ENCODE results near the gene EFCAB8.

The EFCAB8 gene

GRCh38 chr20:32811886-32812285 is 46.8 kb upstream of the EFCAB8 start:
- DNase-seq: no peak
- Histone ChIP-seq H4K8ac (ENCODE audit: low read length) (no peak overlapping the region), H3K9me3 (ENCODE audit: control insufficient read depth, low read length) (no peaks in the 10 kb centered on the region), H3K79me1 (replicated peaks; ENCODE audit: low read length, poor library complexity, severe bottlenecking) (no peaks in the 10 kb centered on the region), H2BK12ac (ENCODE audit: low read length in 2 of 2) (no peak overlapping the region), H3K4me3 (ENCODE audit: insufficient read depth in 1 of 2, low read depth in 1 of 2, low read length in 2 of 2) (no peak overlapping the region), H2BK15ac (ENCODE audit: low read depth, poor library complexity, severe bottlenecking) (no peak overlapping the region), H3K18ac (ENCODE audit: low read depth in 1 of 2, low read length in 2 of 2) (no peak overlapping the region), H3K9ac (ENCODE audit: low read length) (no peak overlapping the region), H3K4me1 (ENCODE audit: control insufficient read depth, insufficient read depth, low read depth, low read length) (no peaks in the 10 kb centered on the region), H3K27me3 (ENCODE audit: control insufficient read depth in 1 of 2, insufficient read depth in 1 of 2, low read length in 2 of 2) (no peaks in the 10 kb centered on the region), H3K14ac (ENCODE audit: low read length in 2 of 2) (no peak overlapping the region), H4K91ac (ENCODE audit: low read length) (no peak overlapping the region), H2AFZ (ENCODE audit: low read depth, low read length) (no peak overlapping the region), H2BK5ac (ENCODE audit: low read depth, low read length, poor library complexity, severe bottlenecking) (no peak overlapping the region), H3K23ac (ENCODE audit: low read length in 2 of 2) (no peak overlapping the region), H3K36me3 (ENCODE audit: control insufficient read depth in 1 of 2, insufficient read depth in 2 of 2, low read depth in 1 of 2, low read length in 2 of 2) (peaks cover 11 to 31% of the 10 kb centered on the region in 2 experiments), H3K27ac (ENCODE audit: low read length, poor library complexity, severe bottlenecking) (no peak overlapping the region), H3K4me2 (ENCODE audit: low read length, poor library complexity, severe bottlenecking) (no peak overlapping the region), H2AK5ac (ENCODE audit: low read length, severe bottlenecking) (no peak overlapping the region), H2BK120ac (ENCODE audit: low read depth, low read length) (no peak overlapping the region), H3K4ac (ENCODE audit: low read depth in 1 of 2, low read length in 2 of 2) (no peak overlapping the region)
- 88% methylated on average over 6 of the region's 6 CpGs for WGBS

GRCh38 chr20:32819992-32820697 is 38.6 kb upstream of the EFCAB8 start:
- peak overlapping the region in 1 of 2 experiments; percentile 91 for H3K14ac ChIP-seq (ENCODE audit: low read length in 2 of 2)

GRCh38 chr20:32820698-32821377 is 37.9 kb upstream of the EFCAB8 start:
- Histone ChIP-seq H3K18ac (ENCODE audit: low read depth in 1 of 2, low read length in 2 of 2) (peak overlapping the region in 1 of 2 experiments; percentile 100), H2AFZ (ENCODE audit: low read depth, low read length) (no peak overlapping the region), H2BK12ac (ENCODE audit: low read length in 2 of 2) (no peak overlapping the region), H3K27ac (ENCODE audit: low read length, poor library complexity, severe bottlenecking) (no peak overlapping the region), H3K23ac (ENCODE audit: low read length in 2 of 2) (peak overlapping the region in 1 of 2 experiments; percentile 66), H3K36me3 (ENCODE audit: control insufficient read depth in 1 of 2, insufficient read depth in 2 of 2, low read depth in 1 of 2, low read length in 2 of 2) (peaks cover 0 to under 1% of the 10 kb centered on the region in 2 experiments), H3K4me2 (ENCODE audit: low read length, poor library complexity, severe bottlenecking) (peak overlapping the region; percentile 84), H2BK5ac (ENCODE audit: low read depth, low read length, poor library complexity, severe bottlenecking) (no peak overlapping the region), H2AK5ac (ENCODE audit: low read length, severe bottlenecking) (peak overlapping the region; percentile 64), H3K9ac (ENCODE audit: low read length) (peak overlapping the region; percentile 96), H4K8ac (ENCODE audit: low read length) (peak overlapping the region; percentile 4), H3K4me1 (ENCODE audit: control insufficient read depth, insufficient read depth, low read depth, low read length) (peaks cover 16% of the 10 kb centered on the region), H2BK120ac (ENCODE audit: low read depth, low read length) (no peak overlapping the region), H3K4me3 (ENCODE audit: insufficient read depth in 1 of 2, low read depth in 1 of 2, low read length in 2 of 2) (peak overlapping the region; percentile 99), H3K79me1 (replicated peaks; ENCODE audit: low read length, poor library complexity, severe bottlenecking) (no peaks in the 10 kb centered on the region), H3K4ac (ENCODE audit: low read depth in 1 of 2, low read length in 2 of 2) (no peak overlapping the region), H3K9me3 (ENCODE audit: control insufficient read depth, low read length) (no peaks in the 10 kb centered on the region), H4K91ac (ENCODE audit: low read length) (no peak overlapping the region), H3K27me3 (ENCODE audit: control insufficient read depth in 1 of 2, insufficient read depth in 1 of 2, low read length in 2 of 2) (no peaks in the 10 kb centered on the region), H2BK15ac (ENCODE audit: low read depth, poor library complexity, severe bottlenecking) (no peak overlapping the region), H3K14ac (ENCODE audit: low read length in 2 of 2) (no peak overlapping the region)
- 86% methylated on average over 22 of the region's 25 CpGs for WGBS
- no peak for DNase-seq

More at GRCh38 chr20:32819992-32820697, 38.6 kb upstream of the EFCAB8 start:
- peak overlapping the region; percentile 96 for H3K9ac ChIP-seq (ENCODE audit: low read length)
- no peak overlapping the region for H2AK5ac ChIP-seq (ENCODE audit: low read length, severe bottlenecking)
- peak overlapping the region; percentile 98 for H2BK15ac ChIP-seq (ENCODE audit: low read depth, poor library complexity, severe bottlenecking)
- H2BK5ac ChIP-seq (ENCODE audit: low read depth, low read length, poor library complexity, severe bottlenecking): peak overlapping the region; percentile 68
- peak overlapping the region; percentile 84 for H3K4me2 ChIP-seq (ENCODE audit: low read length, poor library complexity, severe bottlenecking)
- peak overlapping the region; percentile 88 for H2AFZ ChIP-seq (ENCODE audit: low read depth, low read length)
- H3K79me1 ChIP-seq (replicated peaks; ENCODE audit: low read length, poor library complexity, severe bottlenecking): no peaks in the 10 kb centered on the region
- H3K36me3 ChIP-seq (ENCODE audit: control insufficient read depth in 1 of 2, insufficient read depth in 2 of 2, low read depth in 1 of 2, low read length in 2 of 2): no peaks in the 10 kb centered on the region
- H3K9me3 ChIP-seq (ENCODE audit: control insufficient read depth, low read length): no peaks in the 10 kb centered on the region
- H3K27me3 ChIP-seq (ENCODE audit: control insufficient read depth in 1 of 2, insufficient read depth in 1 of 2, low read length in 2 of 2): no peaks in the 10 kb centered on the region
- H4K8ac ChIP-seq (ENCODE audit: low read length): peak overlapping the region; percentile 95
- H3K18ac ChIP-seq (ENCODE audit: low read depth in 1 of 2, low read length in 2 of 2): peak overlapping the region; percentile 95 to 100
- 1% methylated on average over 43 of the region's 58 CpGs for WGBS
- peak overlapping the region; percentile 29 to 93 for H3K4ac ChIP-seq (ENCODE audit: low read depth in 1 of 2, low read length in 2 of 2)
- peaks cover 16% of the 10 kb centered on the region for H3K4me1 ChIP-seq (ENCODE audit: control insufficient read depth, insufficient read depth, low read depth, low read length)
- H3K4me3 ChIP-seq (ENCODE audit: insufficient read depth in 1 of 2, low read depth in 1 of 2, low read length in 2 of 2): peak overlapping the region; percentile 99
- H3K27ac ChIP-seq (ENCODE audit: low read length, poor library complexity, severe bottlenecking): peak overlapping the region; percentile 55
- peak; percentile 62 for DNase-seq
- H4K91ac ChIP-seq (ENCODE audit: low read length): peak overlapping the region; percentile 96
- H3K23ac ChIP-seq (ENCODE audit: low read length in 2 of 2): no peak overlapping the region
- peak overlapping the region; percentile 64 for H2BK120ac ChIP-seq (ENCODE audit: low read depth, low read length)
- H2BK12ac ChIP-seq (ENCODE audit: low read length in 2 of 2): peak overlapping the region in 1 of 2 experiments; percentile 50

- 87% methylated on average over 4 of the region's 5 CpGs for WGBS
- Histone ChIP-seq H2AFZ (ENCODE audit: low read depth, low read length) (no peak overlapping the region), H3K4ac (ENCODE audit: low read depth in 1 of 2, low read length in 2 of 2) (no peak overlapping the region), H3K36me3 (ENCODE audit: control insufficient read depth in 1 of 2, insufficient read depth in 2 of 2, low read depth in 1 of 2, low read length in 2 of 2) (peaks cover 8 to 11% of the 10 kb centered on the region in 2 experiments), H2BK15ac (ENCODE audit: low read depth, poor library complexity, severe bottlenecking) (no peak overlapping the region), H2BK120ac (ENCODE audit: low read depth, low read length) (no peak overlapping the region), H3K27me3 (ENCODE audit: control insufficient read depth in 1 of 2, insufficient read depth in 1 of 2, low read length in 2 of 2) (no peaks in the 10 kb centered on the region), H3K4me1 (ENCODE audit: control insufficient read depth, insufficient read depth, low read depth, low read length) (peaks cover 16% of the 10 kb centered on the region), H3K14ac (ENCODE audit: low read length in 2 of 2) (no peak overlapping the region), H3K27ac (ENCODE audit: low read length, poor library complexity, severe bottlenecking) (no peak overlapping the region), H4K8ac (ENCODE audit: low read length) (no peak overlapping the region), H3K4me2 (ENCODE audit: low read length, poor library complexity, severe bottlenecking) (no peak overlapping the region), H4K91ac (ENCODE audit: low read length) (no peak overlapping the region), H3K4me3 (ENCODE audit: insufficient read depth in 1 of 2, low read depth in 1 of 2, low read length in 2 of 2) (peak overlapping the region in 1 of 2 experiments; percentile 27), H3K9ac (ENCODE audit: low read length) (peak overlapping the region; percentile 55), H2BK5ac (ENCODE audit: low read depth, low read length, poor library complexity, severe bottlenecking) (no peak overlapping the region), H3K79me1 (replicated peaks; ENCODE audit: low read length, poor library complexity, severe bottlenecking) (peaks cover 2% of the 10 kb centered on the region), H2BK12ac (ENCODE audit: low read length in 2 of 2) (no peak overlapping the region), H3K23ac (ENCODE audit: low read length in 2 of 2) (no peak overlapping the region), H3K18ac (ENCODE audit: low read depth in 1 of 2, low read length in 2 of 2) (no peak overlapping the region), H3K9me3 (ENCODE audit: control insufficient read depth, low read length) (no peaks in the 10 kb centered on the region), H2AK5ac (ENCODE audit: low read length, severe bottlenecking) (no peak overlapping the region)
- no peak for DNase-seq
Observed at GRCh38 chr20:32822225-32822624, 36.5 kb upstream of the EFCAB8 start.
